Ovary (tissue), 3 donors: ENCODE measurements around the gene SWSAP1.

Experiments
- CTCF ChIP-seq, 3 donors: fragments of 450-650 bp in 2 of 3; fragments of 200-600 bp in 1 of 3; IDR thresholded peaks; one replicate each; pipeline versions ENCODE4 v1.5.1 to v1.8.0; 2016 to 2022; ENCODE audit warnings: antibody characterized with exemption in 3 of 3, mild to moderate bottlenecking in 1 of 3
- POLR2A ChIP-seq: fragments of 450-650 bp; IDR thresholded peaks from one replicate; pipeline ENCODE4 v1.6.1; 2017; ENCODE audit warnings: antibody characterized with exemption, mild to moderate bottlenecking, moderate library complexity
- donor health status: DM: no; HTN: no; CAD: no.

GRCh38 chr19:11423164-11423790 is 48.8 kb downstream of the SWSAP1 start:
- TF ChIP-seq CTCF (IDR thresholded peaks at IDR 0.05) = no peak
- no peak for TF ChIP-seq POLR2A
